ENCODE data around the gene CA9.
A peak's percentile ranks its signal among the peaks of the same experiment; 100 is the strongest.

DNA sequence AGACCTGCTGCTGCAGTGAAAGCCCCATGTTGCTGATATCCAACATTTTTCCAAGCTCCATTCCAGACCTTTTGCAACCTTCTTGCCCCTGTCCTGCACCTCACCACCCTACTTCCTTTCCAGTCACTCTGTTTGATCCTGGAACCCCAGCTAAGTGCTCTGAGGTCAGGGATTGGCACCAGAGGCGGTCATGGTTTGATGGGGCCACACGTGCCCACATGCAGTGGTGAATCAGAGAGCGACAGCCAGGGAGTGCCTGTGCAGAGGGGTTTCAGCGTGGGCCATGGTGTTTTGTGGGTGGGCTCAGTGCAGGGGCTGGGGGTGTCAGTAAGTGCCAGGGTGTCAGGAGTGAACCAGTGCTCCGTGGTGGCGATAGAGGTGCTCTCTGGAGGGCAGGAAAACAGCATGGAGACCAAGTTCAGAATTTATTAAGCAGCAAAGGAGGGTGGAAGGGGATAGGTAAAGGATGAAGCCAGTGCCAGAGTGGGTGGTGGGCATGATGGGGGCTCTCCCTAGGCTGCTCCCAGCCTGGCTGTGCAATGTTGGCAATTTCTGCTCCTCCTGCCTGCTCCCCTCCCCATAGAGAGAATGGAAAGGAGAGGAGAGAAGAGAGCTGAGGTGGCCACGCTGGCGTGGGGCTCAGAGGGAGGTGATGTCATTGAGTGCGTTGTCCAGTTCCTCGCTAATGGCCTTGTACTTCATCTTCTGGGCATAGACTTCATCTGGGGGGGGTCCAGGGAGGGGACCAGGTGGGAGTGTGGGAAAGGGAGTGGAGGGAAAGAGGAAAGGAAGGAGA, 9.0 kb downstream of the CA9 start:
- TF ChIP-seq CTCF (IDR thresholded peaks at IDR 0.05) (no peak), POLR2A (IDR thresholded peaks at IDR 0.05; ENCODE audit: low read depth) (peak; percentile 7), POLR2AphosphoS5 (IDR thresholded peaks at IDR 0.05) (peak in 1 of 2 donors; percentile 19), EP300 (IDR thresholded peaks at IDR 0.05) (no peak)

Data from esophagus muscularis mucosa (tissue), 4 donors.